HCT116 (cell line): ENCODE data around the gene HIVEP1. TPM values are rescaled to one million over a fixed set of nuclear protein-coding genes. Genes with fewer than 3 reads are reported as not detected.

ENCODE experiments used
- ATAC-seq: fragments of 200-7000 bp; cut with Tn5 transposase; 2 replicates; pipeline ENCODE4 v1.9.1; 2020; ENCODE audit warnings: mild to moderate bottlenecking, moderate library complexity
- BruUV-seq: library from RNA; stranded (reverse); fragments of 400-500 nt; replicated peaks from 2 replicates; lab custom pipeline; 2021; lab: Mats Ljungman, UMichigan
- CTCF ChIA-PET: fragments of 300-600 bp; sonication (Branson Sonifier 250); formaldehyde crosslinking; loops from one replicate; lab custom pipeline; 2021; ENCODE audit warnings: antibody characterized with exemption; lab: Charles Lee
- POLR2A ChIA-PET: fragments of 300-600, 350-600 bp; sonication (Branson Sonifier 250); formaldehyde crosslinking; loops from one replicate; lab custom pipeline; 2021; ENCODE audit warnings: antibody characterized with exemption; lab: Charles Lee
- RAD21 ChIA-PET, 2 experiments: fragments of 300-600 bp; sonication (Branson Sonifier 250); formaldehyde crosslinking; loops; one replicate each; lab custom pipeline; 2023; ENCODE audit warnings: low total read pairs in 2 of 2; ENCODE audit not compliant: uncharacterized antibody in 2 of 2, unreplicated experiment in 2 of 2, low non-redundant PET in 1 of 2; lab: Charles Lee
- DNase-seq: peaks from one replicate; pipeline ENCODE4 v3.0.0-alpha.2; 2010; ENCODE audit warnings: low read depth, low spot score
- H2AFZ ChIP-seq: fragments of 200-600 bp; shearing (Covaris generic), sonication (generic); 2 replicates; pipeline ENCODE4 v1.6.1; 2017; ENCODE audit warnings: low read depth, mixed run types, mixed read lengths, antibody characterized with exemption, low read length; ENCODE audit not compliant: poor library complexity, severe bottlenecking
- H3K27ac ChIP-seq: 2 replicates; pipeline ENCODE4 v1.5.1; 2012; ENCODE audit warnings: low read depth, low read length
- H3K27me3 ChIP-seq: fragments of 200-600 bp; sonication (generic); 2 replicates; pipeline ENCODE4 v1.6.1; 2016; ENCODE audit warnings: mixed run types, low read length, mixed read lengths; ENCODE audit not compliant: insufficient read depth
- H3K36me3 ChIP-seq, 2 experiments: fragments of 200-500 bp in 1 of 2; fragments of 200-600 bp in 1 of 2; sonication (Bioruptor generic) in 1 of 2; sonication (generic) in 1 of 2; 2 replicates each; pipeline versions ENCODE4 v1.5.1 to v1.6.1; 2014 to 2016; ENCODE audit warnings: low read length in 2 of 2, inconsistent platforms in 1 of 2, mixed read lengths in 1 of 2, mixed run types in 1 of 2; ENCODE audit not compliant: insufficient read depth in 2 of 2, control insufficient read depth in 1 of 2
- H3K4me1 ChIP-seq, 2 experiments: fragments of 200-600 bp in 1 of 2; sonication (generic) in 1 of 2; 2 replicates each; pipeline versions ENCODE4 v1.5.1 to v1.6.1; 2012 to 2017; ENCODE audit warnings: low read length in 2 of 2, inconsistent platforms in 1 of 2, mild to moderate bottlenecking in 1 of 2, mixed read lengths in 1 of 2, mixed run types in 1 of 2, moderate library complexity in 1 of 2; ENCODE audit not compliant: insufficient read depth in 2 of 2, control insufficient read depth in 1 of 2
- H3K4me2 ChIP-seq: fragments of 200-600 bp; sonication (generic); 2 replicates; pipeline ENCODE4 v1.6.1; 2017; ENCODE audit warnings: mixed run types, low read length, mixed read lengths
- H3K4me3 ChIP-seq, 2 experiments: fragments of 200-600 bp in 1 of 2; sonication (generic) in 1 of 2; replicated peaks in 1 of 2; 2 replicates each; pipeline ENCODE4 v1.5.1; 2011 to 2016; ENCODE audit warnings: low read length in 2 of 2, control low read depth in 1 of 2, low read depth in 1 of 2, mild to moderate bottlenecking in 1 of 2, mixed read lengths in 1 of 2, mixed run types in 1 of 2
- H3K79me2 ChIP-seq: fragments of 200-600 bp; sonication (generic); 2 replicates; pipeline ENCODE4 v1.6.1; 2017; ENCODE audit warnings: mild to moderate bottlenecking, mixed run types, low read length, moderate library complexity, mixed read lengths; ENCODE audit not compliant: insufficient read depth
- H3K9ac ChIP-seq: fragments of 200-600 bp; sonication (generic); 2 replicates; pipeline ENCODE4 v1.6.1; 2016; ENCODE audit warnings: low read length, mixed read lengths
- H3K9me2 ChIP-seq: fragments of 200-600 bp; sonication (generic), shearing (Covaris generic); 2 replicates; pipeline ENCODE4 v1.6.1; 2017; ENCODE audit warnings: mixed run types, mild to moderate bottlenecking, moderate library complexity; ENCODE audit not compliant: insufficient read depth
- H3K9me3 ChIP-seq, 2 experiments: fragments of 200-500 bp in 1 of 2; fragments of 200-600 bp in 1 of 2; sonication (Bioruptor generic) in 1 of 2; sonication (generic) in 1 of 2; 2 replicates each; pipeline ENCODE4 v1.6.1; 2014 to 2017; ENCODE audit warnings: low read length in 2 of 2, mixed read lengths in 2 of 2, inconsistent platforms in 1 of 2, low read depth in 1 of 2, mild to moderate bottlenecking in 1 of 2, mixed run types in 1 of 2, moderate library complexity in 1 of 2; ENCODE audit not compliant: control insufficient read depth in 1 of 2, insufficient read depth in 1 of 2
- H4K20me1 ChIP-seq: fragments of 200-600 bp; sonication (generic), shearing (Covaris generic); 2 replicates; pipeline ENCODE4 v1.6.1; 2017; ENCODE audit warnings: mixed run types, mild to moderate bottlenecking, moderate library complexity; ENCODE audit not compliant: insufficient read depth
- CEBPB ChIP-seq: IDR thresholded peaks from 2 replicates; pipeline ENCODE4 v1.6.1; 2012; ENCODE audit warnings: low read depth
- ELF1 ChIP-seq: IDR thresholded peaks from 2 replicates; pipeline ENCODE4 v1.6.1; 2012; ENCODE audit warnings: low read depth, borderline replicate concordance
- EZH2 ChIP-seq: fragments of 200-600 bp; sonication (generic); IDR thresholded peaks from 2 replicates; pipeline ENCODE4 v1.6.1; 2017; ENCODE audit warnings: antibody characterized with exemption, mixed run types
- EZH2phosphoT487 ChIP-seq: fragments of 200-600 bp; IDR thresholded peaks from 2 replicates; pipeline ENCODE4 v1.6.1; 2018; ENCODE audit warnings: antibody characterized with exemption, borderline replicate concordance
- JUND ChIP-seq: IDR thresholded peaks from 2 replicates; pipeline ENCODE4 v1.6.1; 2012
- POLR2AphosphoS5 ChIP-seq: IDR thresholded peaks from 2 replicates; pipeline ENCODE4 v1.6.1; 2011; ENCODE audit warnings: mild to moderate bottlenecking, low read depth, low read length, moderate library complexity
- SIN3A ChIP-seq: IDR thresholded peaks from 2 replicates; pipeline ENCODE4 v1.6.1; 2012; ENCODE audit warnings: low read depth
- intact Hi-C: fragments of 100-400 bp; cut with micrococcal nuclease; formaldehyde crosslinking; loops from 2 replicates; pipeline ENCODE4 v1.10.0; 2022
- total RNA-seq: library from RNA; stranded (reverse); gene quantifications from one replicate; pipeline ENCODE4 v1.2.1, GENCODE V29; 2021; ENCODE audit not compliant: unreplicated experiment
- TF ChIP-seq, protein P1 (sequence below), 3 experiments: fragments of 200-600 bp in 1 of 3; sonication (generic) in 1 of 3; IDR thresholded peaks in 2 of 3; conservative IDR thresholded peaks in 1 of 3; 2 replicates each; pipeline ENCODE4 v1.5.1; 2012 to 2017; ENCODE audit warnings: low read depth in 2 of 3, low read length in 2 of 3, antibody characterized with exemption in 1 of 3, borderline replicate concordance in 1 of 3, control low read depth in 1 of 3, mild to moderate bottlenecking in 1 of 3, mixed read lengths in 1 of 3, mixed run types in 1 of 3, moderate library complexity in 1 of 3; ENCODE audit not compliant: insufficient read depth in 1 of 3

Gene HIVEP1
- total RNA-seq, 1 experiment from 2014 or later = 11.2 TPM

- H4K20me1 ChIP-seq = no peaks in the 10 kb centered on the region
- CTCF ChIA-PET = no interaction called here
- H2AFZ ChIP-seq = no peak overlapping the region
- TF ChIP-seq POLR2AphosphoS5 = no peak
- no peak for TF ChIP-seq EZH2phosphoT487
- TF ChIP-seq, protein P1, sequence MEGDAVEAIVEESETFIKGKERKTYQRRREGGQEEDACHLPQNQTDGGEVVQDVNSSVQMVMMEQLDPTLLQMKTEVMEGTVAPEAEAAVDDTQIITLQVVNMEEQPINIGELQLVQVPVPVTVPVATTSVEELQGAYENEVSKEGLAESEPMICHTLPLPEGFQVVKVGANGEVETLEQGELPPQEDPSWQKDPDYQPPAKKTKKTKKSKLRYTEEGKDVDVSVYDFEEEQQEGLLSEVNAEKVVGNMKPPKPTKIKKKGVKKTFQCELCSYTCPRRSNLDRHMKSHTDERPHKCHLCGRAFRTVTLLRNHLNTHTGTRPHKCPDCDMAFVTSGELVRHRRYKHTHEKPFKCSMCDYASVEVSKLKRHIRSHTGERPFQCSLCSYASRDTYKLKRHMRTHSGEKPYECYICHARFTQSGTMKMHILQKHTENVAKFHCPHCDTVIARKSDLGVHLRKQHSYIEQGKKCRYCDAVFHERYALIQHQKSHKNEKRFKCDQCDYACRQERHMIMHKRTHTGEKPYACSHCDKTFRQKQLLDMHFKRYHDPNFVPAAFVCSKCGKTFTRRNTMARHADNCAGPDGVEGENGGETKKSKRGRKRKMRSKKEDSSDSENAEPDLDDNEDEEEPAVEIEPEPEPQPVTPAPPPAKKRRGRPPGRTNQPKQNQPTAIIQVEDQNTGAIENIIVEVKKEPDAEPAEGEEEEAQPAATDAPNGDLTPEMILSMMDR (IDR thresholded peaks at IDR 0.05 in 2 of 3, conservative IDR thresholded peaks at IDR 0.05 in 1 of 3; ENCODE audit: borderline replicate concordance in 1 of 3, insufficient read depth in 1 of 3, low read depth in 2 of 3, low read length in 2 of 3) = no peak
- no peak for TF ChIP-seq JUND
- TF ChIP-seq SIN3A = no peak
- TF ChIP-seq CEBPB = no peak
- no peak for TF ChIP-seq ELF1
- H3K9me3 ChIP-seq = no peaks in the 10 kb centered on the region
- RAD21 ChIA-PET = no interaction called here
- DNase-seq (no peak), ATAC-seq (no peak)
- H3K9ac ChIP-seq = no peak overlapping the region
- intact Hi-C loops = no loop called here
- no peaks in the 10 kb centered on the region for H3K36me3 ChIP-seq
- no TSS peak for BruUV-seq
- no peak overlapping the region for H3K27ac ChIP-seq
- no peak overlapping the region for H3K4me3 ChIP-seq
- H3K9me2 ChIP-seq = no peaks in the 10 kb centered on the region
- POLR2A ChIA-PET = no interaction called here
- H3K27me3 ChIP-seq = no peaks in the 10 kb centered on the region
- no peak overlapping the region for H3K4me2 ChIP-seq
- H3K4me1 ChIP-seq = no peaks in the 10 kb centered on the region
- H3K79me2 ChIP-seq = no peaks in the 10 kb centered on the region
Observed at GRCh38 chr6:12026120-12026519, 14.0 kb downstream of the HIVEP1 start.

DNA sequence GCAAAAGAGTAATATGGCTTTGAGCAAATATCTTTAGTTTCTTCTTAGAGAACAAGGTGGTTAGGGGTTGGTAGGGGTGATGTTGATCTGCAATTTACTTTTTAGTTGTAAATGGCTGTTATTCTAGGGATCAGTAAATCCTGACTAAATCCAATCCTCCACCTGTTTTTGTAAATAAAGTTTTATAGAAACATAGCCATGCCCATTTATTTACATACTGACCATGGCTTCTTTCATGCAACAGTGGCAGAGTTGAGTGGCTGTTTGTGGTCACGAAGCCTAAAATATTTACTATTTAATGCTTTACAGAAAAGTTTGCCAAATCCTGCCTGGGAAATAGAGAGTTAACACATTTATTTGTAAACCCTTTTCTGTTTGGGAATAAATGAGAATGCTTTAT lies 14.7 kb downstream of the HIVEP1 start:
- H3K4me2 ChIP-seq = no peak overlapping the region
- DNase-seq (no peak), ATAC-seq (no peak)
- no peaks in the 10 kb centered on the region for H3K79me2 ChIP-seq
- no peak overlapping the region for H3K27ac ChIP-seq
- no peak overlapping the region for H2AFZ ChIP-seq
- no peaks in the 10 kb centered on the region for H3K27me3 ChIP-seq
- no peaks in the 10 kb centered on the region for H3K4me1 ChIP-seq
- no peaks in the 10 kb centered on the region for H4K20me1 ChIP-seq
- H3K9ac ChIP-seq = no peak overlapping the region
- ChIA-PET RAD21 (no interaction called here), CTCF (no interaction called here), POLR2A (no interaction called here)
- TF ChIP-seq EZH2 = no peak
- no peak for TF ChIP-seq EZH2phosphoT487
- TF ChIP-seq POLR2AphosphoS5 = no peak
- intact Hi-C loops = no loop called here
- no peak overlapping the region for H3K4me3 ChIP-seq
- no peaks in the 10 kb centered on the region for H3K9me2 ChIP-seq
- no TSS peak for BruUV-seq
- H3K9me3 ChIP-seq = no peaks in the 10 kb centered on the region
- no peaks in the 10 kb centered on the region for H3K36me3 ChIP-seq
